ENCODE measurements around the gene SDK1.

DNA sequence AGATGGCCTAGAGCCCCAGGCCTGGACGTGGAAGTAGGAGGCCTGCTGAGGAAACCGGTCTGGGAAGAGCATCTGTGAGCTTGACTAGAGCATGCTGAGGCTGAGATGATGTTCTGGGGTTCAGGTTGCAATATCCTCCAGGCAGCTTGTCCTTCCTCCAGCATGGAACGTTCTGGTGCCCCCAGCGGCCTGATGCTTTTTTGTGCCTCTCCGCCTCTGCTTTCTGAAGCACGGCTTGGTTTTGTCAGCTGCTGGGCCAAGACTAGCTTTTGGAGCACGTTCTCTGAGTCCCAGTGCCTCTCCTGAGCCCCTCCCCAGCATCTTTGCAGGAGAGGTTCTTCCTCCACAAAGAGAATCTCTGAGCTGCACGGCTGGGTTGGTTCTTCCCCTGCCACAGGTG, 699.1 kb downstream of the SDK1 start:
- TF ChIP-seq EP300 (IDR thresholded peaks at IDR 0.05): no peak
- TF ChIP-seq, protein P1, sequence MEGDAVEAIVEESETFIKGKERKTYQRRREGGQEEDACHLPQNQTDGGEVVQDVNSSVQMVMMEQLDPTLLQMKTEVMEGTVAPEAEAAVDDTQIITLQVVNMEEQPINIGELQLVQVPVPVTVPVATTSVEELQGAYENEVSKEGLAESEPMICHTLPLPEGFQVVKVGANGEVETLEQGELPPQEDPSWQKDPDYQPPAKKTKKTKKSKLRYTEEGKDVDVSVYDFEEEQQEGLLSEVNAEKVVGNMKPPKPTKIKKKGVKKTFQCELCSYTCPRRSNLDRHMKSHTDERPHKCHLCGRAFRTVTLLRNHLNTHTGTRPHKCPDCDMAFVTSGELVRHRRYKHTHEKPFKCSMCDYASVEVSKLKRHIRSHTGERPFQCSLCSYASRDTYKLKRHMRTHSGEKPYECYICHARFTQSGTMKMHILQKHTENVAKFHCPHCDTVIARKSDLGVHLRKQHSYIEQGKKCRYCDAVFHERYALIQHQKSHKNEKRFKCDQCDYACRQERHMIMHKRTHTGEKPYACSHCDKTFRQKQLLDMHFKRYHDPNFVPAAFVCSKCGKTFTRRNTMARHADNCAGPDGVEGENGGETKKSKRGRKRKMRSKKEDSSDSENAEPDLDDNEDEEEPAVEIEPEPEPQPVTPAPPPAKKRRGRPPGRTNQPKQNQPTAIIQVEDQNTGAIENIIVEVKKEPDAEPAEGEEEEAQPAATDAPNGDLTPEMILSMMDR (IDR thresholded peaks at IDR 0.05): no peak
- TF ChIP-seq POLR2A (IDR thresholded peaks at IDR 0.05): no peak
- TF ChIP-seq POLR2AphosphoS5 (IDR thresholded peaks at IDR 0.05): no peak
